Activated CD8-positive, alpha-beta memory T cell treated with anti-CD3 and anti-CD28 coated beads, Interleukin-2, amount 50 U/mL, for 24 hours (primary cell): Measurements from ENCODE around the gene ASB18.
"Not testable (repeated sequence)": the region's sequence is repeated elsewhere in the genome, so short reads cannot be mapped to it uniquely, and the experiment has no call there.

Experiments used
- DNase-seq: peaks from one replicate; pipeline ENCODE4 v3.0.0-alpha.2; 2020; ENCODE audit errors: extremely low read depth

Gene ASB18

DNA sequence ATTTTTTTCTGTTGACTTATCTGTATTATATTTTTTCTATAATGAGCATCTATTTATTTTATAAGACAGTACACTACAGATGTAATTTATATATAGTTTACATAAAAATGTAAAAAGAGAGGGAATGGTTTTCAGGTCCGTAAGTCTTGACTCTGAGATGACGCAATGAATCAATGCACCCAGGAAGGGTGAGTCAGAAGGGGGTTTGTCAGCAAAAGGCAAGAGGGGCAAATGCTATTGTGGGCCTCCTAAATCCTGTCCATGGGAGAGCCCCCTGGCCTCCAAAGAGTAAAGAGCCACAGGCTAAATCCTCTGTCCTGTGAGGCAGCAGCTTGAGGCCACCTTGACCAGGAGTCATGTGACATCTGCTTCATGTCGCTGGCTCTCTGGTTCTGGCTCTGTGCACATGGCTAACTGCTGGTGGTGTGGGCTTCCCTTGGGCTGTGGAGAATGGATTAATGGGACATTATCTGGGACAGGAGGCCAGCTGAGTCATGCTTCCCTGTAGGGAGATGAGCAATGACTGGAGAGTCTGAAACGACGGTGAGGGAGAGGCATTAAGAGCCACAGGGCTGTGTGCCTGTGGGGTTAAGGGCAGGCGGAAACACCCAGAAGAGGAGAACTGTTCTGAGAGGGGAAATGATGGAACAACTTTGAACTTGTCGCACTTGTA, 22.8 kb upstream of the ASB18 start:
- DNase-seq, result no peak

DNA sequence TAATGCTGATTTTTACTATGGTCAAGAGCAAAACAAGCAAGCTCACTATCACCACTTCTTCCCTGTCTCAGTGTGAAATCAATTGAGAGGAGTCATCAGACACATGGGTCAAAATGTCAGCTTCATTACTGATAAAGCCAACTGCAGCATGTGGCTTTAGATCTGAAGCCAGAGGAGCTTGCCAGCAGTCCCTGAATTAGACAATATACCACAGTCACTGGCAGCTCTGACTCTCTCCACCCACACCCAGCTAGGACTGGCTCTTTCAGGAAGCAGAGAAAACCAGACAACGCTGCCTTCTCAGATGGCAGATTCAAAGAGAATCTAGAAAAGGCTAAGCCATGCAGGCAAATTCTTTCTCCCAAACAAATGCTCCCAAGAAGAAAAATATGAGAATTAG, 20.0 kb upstream of the ASB18 start:
- no peak for DNase-seq

DNA sequence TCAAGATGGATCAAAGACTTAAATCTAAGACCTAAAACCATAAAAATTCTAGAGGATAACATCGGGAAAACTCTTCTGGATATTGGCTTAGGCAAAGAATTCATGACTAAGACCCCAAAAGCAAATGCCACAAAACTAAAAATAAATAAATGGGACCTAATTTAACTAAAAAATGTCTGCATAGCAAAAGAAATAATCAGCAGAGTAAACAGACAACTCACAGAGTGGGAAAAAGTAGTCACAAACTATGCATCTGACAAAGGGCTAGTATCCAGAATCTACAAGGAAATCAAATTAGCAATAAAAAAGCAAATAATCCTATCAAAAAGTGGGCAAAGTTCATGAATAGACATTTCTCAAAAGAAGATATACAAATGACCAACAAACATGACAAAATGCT, 18.2 kb upstream of the ASB18 start:
- DNase-seq, result no peak

DNA sequence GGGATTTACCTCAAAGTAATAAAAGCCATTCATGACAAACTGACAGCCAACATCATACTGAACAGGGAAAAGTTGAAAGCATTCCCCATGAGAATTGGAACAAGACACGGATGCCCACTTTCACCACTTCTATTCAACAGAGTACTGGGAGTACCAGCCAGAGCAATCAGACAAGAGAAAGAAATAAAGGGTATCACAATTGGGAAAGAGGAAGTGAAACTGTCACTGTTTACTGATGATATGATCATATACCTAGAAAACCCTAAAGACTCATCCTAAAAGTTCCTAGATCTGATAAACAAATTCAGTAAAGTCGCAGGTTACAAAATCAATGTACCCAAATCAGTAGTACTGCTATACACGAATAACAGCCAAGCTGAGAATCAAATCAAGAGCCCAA, 17.2 kb upstream of the ASB18 start:
- DNase-seq, result no peak

DNA sequence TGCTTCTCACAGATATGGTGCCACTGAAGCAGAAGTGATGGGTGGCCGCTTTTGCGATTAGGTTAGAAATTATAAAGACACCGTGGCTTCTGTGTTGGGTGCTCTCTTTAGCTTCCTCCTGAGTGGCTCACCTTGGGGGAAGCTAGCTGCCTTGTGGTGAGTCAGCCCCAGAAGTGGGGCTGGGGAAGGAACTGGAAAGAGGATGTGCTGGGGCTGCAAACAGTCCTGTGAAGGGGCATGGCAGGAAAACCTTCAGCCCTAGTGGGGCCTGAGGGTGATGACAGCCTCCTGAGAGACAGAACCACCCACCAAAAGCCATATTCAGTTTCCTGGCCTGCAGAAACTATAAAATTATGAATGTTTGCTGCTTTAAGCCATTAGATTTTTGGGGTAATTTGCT, 8.9 kb upstream of the ASB18 start:
- DNase-seq, result no peak

DNA sequence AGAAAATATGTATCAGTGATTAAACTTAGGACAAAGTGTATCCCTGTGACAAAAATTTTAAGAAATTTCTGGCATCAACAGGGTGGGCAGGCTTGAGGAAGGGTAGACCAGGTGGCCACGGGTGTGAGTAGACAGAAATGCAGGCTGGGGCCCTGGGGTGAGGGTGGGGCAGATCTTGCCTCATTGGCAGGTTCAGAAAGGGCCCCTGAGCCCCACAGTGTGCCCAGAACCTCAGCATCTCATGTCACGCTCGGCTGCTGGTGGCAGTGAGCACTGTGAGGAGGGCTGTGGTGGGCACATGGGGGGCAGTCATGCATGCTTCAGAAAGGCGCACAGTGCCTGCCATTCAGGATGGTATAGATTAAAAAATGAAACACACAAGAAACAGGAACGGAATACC, 7.6 kb upstream of the ASB18 start:
- DNase-seq, result no peak

DNA sequence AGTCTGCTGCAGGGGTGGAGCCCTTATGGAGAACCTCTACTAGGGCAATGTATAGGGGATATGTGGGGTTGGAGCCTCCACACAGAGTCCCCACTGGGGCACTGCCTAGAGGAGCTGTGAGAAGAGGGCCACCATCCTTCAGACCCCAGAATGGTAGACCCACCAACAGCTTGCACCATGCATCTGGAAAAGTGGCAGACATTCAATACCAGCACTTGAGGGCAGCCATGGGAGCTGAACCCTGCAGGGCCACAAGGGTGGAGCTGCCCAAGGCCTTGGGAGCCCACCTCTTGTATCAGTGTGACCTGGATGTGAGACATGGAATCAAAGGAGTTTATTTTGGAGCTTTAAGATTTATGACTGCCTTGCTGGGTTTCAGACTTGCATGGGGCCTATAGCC, 5.7 kb upstream of the ASB18 start:
- not testable (repeated sequence) for DNase-seq

DNA sequence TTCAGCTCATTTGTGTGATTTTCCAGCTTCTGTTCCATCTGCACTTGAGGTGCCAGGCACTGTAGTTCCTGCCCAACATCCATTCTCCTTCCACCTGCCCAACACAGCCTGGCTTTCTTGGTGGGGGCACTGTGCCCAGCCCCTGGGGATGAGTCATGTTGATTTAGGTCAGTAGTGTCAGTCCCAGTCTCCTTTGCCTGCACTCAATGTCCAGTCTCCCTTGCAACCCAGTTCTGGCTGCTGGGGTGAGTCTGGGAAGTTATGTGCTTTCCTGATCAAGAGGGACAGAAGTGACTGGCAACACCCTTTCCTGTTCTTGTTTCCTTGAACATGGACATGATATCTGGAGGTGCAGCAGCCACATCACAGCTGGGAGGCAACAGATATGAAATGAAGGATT, 1.5 kb upstream of the ASB18 start:
- no peak for DNase-seq

DNA sequence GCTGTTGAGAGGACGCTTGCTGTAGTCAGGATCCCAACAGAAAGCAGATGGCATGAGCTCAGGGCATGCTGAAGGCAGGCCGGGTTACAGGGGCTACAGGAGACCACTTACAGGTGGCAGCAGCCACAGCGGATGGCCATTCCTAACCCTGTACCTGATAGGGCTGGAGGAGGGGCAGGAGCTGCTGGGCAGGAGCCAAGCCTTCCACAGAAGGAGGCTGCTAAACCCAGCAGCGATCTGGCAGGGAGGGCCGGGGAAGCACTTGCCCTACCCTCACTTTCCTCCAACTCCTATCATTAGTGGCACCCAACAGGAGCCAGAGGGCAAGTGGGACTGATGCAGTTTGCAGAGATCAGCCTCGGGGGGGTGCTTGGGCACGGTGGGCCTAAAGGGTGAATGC, 2.0 kb downstream of the ASB18 start:
- DNase-seq, result no peak

DNA sequence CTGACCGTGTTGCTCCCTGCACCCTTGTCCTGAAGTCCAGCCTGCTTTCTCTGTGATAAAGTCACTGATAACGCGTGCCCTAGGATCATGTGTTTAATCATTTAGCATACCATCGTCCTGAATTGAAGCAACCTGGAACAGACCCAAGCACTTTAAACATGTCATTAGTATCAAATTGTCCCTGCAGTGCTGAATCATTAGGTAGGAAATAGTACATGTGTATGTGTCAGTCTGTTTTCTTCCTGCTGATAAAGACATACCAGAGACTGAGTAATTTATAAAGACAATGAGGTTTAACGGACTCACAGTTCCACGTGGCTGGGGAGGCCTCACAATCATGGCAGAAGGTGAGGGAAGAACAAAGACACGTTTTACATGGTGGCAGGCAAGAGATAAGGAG, 2.8 kb downstream of the ASB18 start:
- no peak for DNase-seq

DNA sequence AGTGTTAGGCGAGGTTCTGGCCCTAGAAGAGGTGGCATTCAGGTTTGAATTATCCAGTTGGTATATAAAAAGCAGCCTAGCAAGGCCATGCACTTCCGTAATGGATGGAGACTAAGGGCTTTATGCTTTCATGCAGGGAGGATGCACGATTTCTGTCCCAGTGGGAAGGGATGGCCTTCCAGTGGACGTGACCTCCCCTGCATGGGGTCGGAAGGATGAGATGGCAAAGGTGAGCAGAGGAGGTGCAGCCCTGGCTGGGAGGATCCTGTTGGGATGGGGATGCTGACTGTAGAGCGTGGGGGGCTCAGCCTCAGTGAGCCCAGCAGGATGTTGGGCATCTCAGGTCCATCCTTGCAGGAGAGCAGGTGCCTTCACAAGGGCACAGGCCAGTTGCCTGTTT, 4.8 kb downstream of the ASB18 start:
- DNase-seq, result no peak

DNA sequence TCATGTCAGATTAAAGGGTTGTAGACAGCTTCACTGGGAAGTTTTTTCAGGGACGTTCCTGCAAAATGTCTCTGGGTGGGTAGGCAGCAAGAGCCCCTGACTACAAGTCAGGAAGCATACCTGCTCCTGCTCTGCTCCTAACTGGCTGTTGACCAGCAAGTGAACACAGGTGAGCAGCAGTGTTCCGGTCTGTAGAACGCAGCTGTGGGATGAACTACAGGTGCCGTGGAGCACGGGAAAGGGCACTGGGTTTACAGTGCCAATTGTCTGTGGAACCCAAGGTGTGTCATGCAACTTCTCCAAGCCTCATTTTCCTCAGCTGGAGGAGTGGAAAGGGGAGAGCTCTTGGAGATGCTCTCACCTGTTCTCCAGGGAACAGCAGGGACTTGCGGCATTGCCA, 6.6 kb downstream of the ASB18 start:
- no peak for DNase-seq

DNA sequence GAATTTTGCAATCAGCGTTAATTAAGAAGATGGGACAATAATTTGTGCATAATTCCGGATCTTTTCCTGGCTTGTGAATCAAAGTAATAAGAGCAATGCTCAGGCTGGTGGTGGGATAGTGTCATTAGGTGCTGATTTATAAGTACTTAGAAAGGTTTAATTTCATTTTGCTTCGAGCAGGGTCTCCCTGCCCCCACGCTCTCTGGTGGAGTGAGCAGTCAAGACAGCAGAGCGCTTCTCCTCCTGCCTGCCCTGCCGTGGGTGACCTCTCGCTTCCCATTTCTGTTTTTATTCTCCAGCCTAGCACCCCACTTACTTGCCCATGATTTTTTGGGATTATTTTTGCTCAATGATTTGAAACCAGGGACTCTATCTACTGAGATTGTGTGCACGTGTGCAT, 7.1 kb downstream of the ASB18 start:
- DNase-seq, result no peak

DNA sequence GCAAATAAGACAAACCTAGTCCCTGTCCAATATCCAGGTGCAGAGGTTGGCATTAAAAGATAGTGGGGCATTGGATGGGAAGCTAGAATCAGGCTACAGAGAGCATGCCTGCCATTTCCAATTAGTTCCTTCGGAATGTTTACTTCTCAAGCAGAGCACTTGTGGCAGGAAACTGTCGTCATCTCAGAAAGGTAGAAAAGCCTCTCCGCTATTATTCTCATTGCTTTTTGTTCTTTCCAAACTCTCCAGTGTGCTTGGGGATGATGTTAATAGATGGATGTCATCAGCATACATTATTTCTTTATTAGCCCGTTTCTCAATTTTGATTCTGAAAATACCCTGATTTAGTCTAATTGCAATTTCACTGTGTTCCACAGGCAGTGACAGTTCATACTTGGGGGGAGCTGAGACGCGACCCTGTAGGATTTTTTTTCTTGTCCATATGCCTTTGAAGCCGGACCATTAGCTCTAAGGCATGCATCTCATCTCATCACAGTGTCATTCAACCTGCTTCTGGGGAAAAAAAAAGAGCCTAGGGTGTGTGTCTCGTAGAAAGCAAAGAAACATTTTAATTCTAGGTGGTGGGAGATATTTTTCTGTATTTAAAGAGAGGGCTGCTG, 7.7 kb downstream of the ASB18 start:
- no peak for DNase-seq

DNA sequence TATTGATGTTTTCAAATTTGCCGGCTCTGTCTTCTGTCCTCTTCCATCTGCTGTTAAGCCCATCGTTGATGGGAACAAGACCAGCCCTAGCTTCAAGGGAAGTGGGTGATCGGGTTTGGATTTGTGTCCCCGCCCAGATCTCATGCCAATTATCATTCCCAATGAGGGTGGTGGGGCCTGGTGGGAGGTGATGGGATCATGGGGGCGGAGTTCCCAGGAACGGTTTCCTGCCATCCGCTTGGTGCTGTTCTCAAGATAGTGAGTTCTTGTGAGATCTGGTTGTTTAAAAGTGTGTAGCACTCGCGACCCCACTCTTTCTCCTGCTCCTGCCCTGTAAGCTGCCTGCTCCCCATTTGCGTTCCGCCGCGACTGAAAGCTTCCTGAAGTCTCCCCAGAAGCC, 9.5 kb downstream of the ASB18 start:
- DNase-seq, result no peak

DNA sequence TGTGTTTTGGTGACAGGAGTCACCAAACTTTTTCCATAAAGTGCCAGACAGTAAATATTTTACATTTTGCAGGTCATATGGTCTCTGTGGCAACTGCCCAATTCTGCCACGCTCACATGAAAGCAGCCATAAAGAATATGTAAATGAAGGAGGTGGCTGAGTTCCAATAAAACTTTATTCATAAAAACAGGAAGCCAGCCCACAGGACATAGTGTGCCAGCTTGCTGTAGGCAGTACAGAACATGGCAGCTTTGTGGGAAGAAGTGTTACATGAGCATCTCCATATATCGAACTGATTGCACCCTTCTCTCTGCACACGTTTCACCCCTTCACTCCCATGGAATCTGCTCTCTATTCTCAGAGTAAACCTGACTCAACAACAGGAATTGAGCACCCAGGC, 10.2 kb downstream of the ASB18 start:
- no peak for DNase-seq

DNA sequence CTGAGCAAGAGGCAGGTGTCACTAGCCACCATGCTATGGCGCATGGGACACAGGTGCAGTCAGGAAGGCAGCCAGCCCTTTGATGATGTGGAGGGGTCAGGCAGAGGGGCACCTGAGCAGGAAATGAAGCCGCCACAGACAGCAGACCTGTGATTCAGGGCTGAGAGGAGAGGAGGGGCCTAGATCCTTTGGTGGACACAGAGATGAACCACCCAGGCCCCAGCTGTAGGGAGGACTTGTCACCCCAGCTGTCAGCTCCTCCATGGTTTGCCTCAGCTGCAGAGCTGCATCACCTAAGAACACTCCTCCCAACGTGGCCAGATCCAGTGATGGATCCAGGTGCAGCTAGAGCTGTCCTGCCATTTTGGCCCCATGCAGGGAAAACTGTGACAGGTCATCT, 11.6 kb downstream of the ASB18 start:
- DNase-seq, result no peak

DNA sequence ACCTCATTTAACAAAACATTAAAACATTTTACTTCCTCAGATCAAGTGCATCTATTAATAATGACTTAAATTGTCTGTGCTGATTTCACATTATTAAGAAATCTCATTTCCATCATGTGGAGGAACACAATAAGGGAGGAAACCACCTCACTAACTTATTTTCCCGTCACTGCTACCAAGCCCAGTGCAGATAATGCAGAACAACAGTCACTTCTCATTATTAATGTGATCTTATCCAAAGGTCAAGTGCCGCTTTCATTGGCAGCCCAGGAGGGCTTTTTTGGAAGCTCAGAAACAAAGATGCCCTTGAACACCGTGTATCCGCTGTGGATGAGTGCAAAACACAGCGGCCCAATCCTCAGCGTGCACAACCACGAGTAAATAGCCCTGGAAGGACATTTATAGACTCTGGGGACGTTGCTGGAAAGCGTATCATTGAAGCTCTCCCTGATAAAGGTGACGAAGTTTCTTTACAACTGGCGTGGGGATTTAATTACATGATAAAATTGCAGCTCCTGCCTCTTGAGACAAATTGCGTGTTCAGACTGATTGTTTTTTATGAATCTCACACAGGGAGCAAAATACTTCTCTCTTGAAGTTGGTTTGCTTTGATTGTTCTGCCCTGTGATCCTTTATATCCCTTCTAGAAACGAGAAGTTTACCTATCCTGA, 13.2 kb downstream of the ASB18 start:
- no peak for DNase-seq

DNA sequence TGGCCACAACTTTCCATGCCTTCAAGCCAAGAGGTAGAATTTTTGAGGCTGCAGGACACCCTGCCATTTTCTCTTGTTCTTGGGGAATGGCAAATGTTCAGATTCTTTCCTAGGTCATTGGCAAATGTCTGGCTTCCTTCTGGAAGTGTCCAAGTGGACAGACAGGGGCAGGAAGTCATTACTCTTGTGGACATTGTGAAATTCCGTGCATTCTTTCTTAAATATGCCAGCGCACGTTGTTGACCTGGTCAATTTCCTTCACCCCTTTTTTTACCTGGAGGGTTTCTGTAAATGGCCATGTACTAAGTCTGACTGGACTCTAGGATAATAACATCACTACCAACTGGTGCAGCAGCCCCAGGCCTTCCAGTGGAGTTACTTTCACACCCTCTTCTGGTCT, 13.9 kb downstream of the ASB18 start:
- DNase-seq, result no peak

DNA sequence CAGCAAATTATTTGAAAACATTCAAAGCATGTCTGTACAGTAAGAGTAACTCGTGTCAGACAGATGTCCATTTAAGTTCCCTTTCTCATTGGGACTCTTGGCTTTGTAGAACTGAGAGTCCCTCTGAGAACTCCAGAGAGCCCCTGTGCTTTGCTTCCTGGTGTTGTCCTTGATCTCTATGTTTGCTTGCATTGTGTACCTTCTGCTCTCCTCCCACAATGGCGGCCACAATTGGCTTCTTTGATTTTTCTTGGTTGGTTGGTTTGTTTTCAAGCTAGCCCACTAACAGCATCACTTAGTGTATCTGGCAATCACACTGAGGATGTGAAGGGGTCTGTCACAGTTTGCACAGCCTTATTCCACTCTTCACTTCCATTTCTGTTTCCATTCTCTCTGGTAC, 15.1 kb downstream of the ASB18 start:
- no peak for DNase-seq

DNA sequence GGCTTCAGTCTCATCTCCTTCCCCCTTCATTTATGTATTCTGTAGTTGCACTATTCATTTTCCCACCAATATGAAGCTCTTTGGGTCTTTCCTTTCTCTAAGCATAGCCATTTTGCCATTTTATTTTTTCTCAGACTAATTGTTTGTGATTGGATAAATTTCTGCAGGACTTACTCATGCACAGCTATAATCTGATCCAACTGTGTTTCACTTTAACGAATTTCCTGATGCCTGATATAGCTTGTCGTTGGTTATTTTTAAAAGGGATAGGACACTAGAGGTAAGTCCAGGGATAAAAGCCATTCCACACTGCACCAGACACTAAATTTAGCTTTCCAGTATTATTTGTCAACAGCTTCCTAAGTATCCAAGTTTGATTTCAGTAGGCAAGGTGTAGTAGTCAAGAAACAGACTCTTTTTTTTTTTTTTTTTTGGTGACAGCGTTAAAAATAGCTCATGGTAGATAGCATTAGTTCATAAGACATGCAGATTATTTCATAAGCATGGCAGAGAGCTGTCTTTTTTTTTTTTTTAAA, 17.4 kb downstream of the ASB18 start:
- DNase-seq, result no peak

DNA sequence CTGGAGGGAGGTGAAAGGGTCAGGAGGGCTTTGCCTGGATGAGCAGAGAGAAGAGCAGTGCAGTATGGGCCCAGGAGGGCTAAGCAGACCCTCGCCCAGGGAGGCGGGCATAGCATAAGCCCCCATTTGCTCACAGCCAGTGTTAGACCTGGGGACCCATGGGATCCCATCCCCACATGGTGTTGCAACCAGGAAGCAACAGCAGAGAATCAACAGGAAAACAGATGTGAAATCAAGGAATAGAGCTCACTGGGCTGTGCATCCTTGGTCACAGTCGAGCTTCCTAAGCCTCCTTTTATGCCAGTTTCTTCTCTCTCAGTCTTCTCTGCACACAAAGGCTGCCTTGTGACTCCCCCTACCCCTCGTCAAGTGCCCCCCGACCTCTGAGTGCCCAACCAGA, 19.9 kb downstream of the ASB18 start:
- DNase-seq, result no peak

DNA sequence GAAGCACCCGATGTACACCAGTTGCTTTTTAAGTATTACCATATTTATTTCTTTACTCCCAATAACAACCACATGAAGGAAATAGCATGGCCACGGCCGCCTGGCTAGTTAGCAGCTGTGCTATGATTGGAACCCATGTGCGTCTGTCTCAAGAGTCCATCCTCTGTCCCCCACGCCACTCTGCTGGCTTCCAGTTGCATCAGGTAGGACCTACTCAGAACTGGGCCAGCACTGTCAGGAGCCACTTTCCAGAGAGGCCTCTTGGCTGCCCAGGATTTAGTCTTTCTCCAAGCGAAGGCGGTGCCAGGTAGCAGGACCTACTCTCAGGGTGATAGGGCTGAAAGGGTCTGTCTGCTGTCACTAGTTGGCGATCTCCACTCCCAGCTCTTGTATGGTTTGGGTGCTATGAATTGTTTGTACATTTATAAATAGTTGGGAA, 22.1 kb downstream of the ASB18 start:
- DNase-seq, result no peak
